ENCODE results near the gene TEDC1.

TEDC1 gene

GRCh38 chr14:105473033-105473676, 17.9 kb upstream of the TEDC1 start:
- no peak overlapping the region for H3K4me3 ChIP-seq (ENCODE audit: low read depth, low read length)

DNA sequence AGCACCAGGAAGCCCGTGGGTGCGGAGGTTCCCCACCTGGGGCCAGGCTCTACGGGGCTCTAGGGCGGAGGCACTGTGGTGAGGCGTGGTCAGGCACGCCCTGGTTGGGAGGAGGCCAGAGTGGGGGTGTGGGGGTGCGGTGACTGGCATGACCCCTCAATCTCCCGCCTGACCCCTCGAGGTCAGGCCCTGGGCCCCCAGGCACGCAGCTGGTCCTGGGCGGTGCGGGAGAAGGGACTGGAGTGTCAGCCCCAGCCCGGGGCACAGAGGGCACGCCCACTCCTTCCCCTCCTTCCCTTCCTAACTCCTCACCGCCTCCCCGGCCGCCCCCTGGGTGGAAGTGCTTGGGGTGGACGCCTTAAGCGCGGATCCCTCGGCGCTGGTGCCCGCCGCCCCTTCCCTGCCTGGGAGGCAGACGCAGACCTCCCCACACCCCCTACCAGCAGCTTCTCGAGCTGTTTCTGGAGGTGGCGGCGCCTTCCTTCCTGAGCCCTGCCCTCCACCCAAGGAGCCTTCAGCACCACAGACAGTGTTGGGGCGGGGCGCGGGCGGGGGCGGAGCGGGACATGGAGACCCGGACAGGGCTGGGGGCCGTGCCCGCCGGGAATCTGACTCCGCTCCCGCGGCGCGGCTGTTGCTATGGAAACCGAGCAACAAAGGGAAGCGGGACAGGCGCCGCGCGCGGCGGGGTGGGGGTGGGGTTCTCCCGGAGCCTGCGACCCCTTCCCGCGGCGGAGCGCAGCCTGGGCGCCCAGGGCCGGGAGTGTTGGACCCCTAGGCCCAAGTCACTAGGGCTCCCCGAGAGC, 17.2 kb upstream of the TEDC1 start:
- peak overlapping the region; percentile 24 for H3K4me3 ChIP-seq (ENCODE audit: low read depth, low read length)

- H3K4me3 ChIP-seq (ENCODE audit: low read depth, low read length): peak within 1 kb of the TSS; percentile 47
Measured at GRCh38 chr14:105474483-105475268, 16.4 kb upstream of the TEDC1 start, which contains the start of gene CRIP2. Gene CRIP2, plus strand, starts transcription at chr14:105474821. Its CDS starts 42 bp downstream, at chr14:105474863.

DNA sequence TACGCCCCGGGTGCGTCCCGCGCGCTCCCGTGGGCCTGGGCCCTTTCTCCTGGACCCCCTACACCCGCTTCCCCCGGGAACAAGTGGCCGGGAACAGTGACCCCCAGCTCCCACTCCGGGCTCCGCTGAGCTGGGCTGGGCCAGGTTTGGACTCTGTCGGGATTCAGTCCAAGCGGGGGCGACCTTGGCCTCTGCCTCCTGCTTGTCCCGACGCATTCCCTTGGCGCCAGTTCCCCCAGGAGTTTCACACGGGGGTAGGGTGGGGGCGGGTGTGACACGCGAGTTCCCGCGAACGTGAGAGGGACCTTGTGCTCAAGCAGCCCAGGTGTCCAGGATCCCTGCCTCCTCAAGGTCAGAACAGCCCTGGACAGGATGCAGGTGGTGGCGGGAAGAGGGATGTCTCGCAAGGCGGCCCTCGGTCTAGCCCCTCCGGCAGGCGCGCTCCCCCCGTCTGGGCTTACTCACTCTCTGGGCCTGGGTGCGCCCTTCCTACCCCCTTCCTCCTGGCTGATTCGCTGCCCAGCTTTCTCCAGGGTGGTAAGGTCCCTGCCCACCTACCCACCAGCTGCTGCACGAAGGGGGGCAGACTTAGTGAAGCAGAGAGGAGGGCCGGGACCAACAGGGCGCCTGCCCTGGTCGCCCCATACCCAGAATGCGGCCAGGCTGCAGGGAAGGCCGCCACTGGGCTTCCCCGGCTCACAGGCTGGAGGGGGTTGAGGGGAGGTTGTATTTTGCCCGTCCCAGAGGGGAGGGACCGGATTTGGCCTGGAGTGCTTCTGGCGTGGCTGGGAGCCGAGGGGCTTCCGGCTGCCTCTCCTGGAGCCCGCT, 15.6 kb upstream of the TEDC1 start:
- peak overlapping the region; percentile 47 for H3K4me3 ChIP-seq (ENCODE audit: low read depth, low read length)

DNA sequence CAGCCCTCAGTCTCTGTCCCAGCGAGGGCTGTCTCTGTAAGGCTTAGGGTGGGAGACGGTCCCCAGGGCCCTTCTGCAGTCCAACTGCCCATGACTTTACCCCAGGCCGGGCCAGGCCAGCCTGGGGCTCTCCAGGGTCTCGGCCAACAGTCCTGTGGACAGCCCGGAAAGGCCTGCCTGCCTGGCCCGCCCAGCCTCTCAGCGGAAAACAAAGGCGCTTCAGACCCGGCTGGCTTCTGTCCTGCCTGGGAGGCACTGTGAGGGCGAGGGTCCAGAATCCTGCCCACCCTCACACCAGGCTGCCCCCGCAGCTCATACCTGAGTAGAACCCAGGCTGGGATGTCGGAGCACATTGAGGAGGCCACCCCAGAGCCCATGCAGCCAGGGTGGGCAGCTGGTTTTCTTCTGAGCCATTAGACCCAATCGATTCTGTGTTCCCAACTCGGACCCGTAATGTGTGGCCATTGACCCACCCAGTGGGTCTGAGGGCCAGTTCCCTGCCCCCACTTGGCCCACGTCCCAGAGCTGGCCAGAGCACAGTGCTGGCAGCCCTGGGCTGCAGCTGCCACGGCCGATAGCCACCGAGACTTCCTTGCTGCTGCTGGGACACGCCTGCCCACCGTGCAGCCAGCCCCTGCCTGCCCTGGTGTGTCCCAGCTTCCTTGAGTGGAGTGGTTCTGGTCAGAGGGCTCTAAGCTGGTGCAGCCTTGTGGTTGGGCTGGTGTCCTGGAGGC, 14.8 kb upstream of the TEDC1 start:
- no peak overlapping the region for H3K4me3 ChIP-seq (ENCODE audit: low read depth, low read length)

DNA sequence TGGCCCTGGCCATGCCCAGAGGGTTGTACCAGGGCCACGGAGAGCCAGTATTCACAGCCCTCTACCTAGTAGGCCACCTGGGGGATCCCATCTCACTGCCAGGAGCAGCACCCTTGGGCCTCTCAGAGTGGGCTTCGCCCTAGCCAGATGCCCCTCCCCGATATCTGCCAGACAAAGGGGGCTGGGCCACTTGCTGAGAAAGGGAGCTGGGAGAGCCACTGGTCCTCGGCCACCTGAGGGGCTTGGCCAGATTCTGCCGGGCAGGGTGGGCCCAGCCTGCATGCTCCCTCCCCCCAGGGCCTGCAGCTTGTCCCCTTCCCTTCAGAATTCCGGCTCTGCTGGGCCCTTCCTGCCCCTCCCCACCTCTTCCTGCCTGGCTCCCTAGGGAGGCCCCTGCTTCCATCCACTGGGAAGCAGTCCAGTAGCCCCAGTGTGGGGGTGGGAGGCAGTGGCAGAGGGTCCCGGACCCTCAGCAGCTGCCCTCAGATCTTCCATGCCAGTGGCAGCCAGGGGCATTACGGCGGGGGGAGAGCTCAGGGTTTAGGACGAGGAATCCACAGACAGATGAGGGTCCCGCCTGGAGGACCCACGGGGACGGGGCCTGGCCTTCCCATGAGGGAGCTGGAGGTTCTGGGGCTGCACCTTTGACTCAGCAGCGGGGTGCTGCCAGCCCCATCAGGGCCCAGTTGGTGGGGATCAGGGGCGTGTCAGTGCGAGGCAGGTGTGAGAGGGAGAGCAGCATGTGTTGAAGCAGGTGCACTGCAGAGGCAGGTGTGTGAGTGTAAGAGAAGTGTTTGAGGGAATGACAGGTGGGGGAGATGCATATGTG, 14.0 kb upstream of the TEDC1 start:
- H3K4me3 ChIP-seq (ENCODE audit: low read depth, low read length): no peak overlapping the region

- peak overlapping the region; percentile 4 for H3K4me3 ChIP-seq (ENCODE audit: low read depth, low read length)
Measured at GRCh38 chr14:105477660-105478397, 13.2 kb upstream of the TEDC1 start.

- peak overlapping the region; percentile 4 for H3K4me3 ChIP-seq (ENCODE audit: low read depth, low read length)
Measured at GRCh38 chr14:105478398-105479251, 12.4 kb upstream of the TEDC1 start.

DNA sequence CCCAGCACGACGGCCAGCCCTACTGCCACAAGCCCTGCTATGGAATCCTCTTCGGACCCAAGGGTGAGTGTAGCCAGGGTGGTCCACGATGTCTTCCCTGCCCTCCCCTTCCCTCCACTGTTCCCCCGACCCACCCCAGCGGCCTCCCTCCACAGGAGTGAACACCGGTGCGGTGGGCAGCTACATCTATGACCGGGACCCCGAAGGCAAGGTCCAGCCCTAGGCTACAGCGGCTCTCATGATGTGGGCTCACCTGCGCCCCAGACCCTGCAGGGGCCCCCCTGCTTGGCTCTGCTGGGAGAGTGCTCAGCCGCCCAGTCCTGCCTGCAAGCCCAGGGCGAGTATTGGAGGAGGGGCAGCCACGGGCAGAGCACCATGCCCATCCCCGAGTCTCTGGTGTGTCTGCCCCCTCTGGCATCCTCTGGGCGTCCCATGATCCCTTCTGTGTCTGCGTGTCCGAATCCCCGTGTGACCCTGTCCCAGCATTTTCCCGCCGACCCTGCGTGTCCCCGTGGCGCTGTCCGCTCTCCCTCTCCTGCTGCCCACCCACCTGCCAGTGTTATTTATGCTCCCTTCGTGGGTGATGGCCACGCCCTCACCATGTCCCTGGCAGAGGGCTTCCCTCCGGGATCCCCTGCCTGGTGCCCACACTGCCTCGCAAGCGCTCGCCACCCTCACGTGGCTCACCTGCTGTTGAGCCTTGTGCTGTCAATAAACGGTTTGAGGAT, 11.5 kb upstream of the TEDC1 start:
- H3K4me3 ChIP-seq (ENCODE audit: low read depth, low read length): no peak overlapping the region

DNA sequence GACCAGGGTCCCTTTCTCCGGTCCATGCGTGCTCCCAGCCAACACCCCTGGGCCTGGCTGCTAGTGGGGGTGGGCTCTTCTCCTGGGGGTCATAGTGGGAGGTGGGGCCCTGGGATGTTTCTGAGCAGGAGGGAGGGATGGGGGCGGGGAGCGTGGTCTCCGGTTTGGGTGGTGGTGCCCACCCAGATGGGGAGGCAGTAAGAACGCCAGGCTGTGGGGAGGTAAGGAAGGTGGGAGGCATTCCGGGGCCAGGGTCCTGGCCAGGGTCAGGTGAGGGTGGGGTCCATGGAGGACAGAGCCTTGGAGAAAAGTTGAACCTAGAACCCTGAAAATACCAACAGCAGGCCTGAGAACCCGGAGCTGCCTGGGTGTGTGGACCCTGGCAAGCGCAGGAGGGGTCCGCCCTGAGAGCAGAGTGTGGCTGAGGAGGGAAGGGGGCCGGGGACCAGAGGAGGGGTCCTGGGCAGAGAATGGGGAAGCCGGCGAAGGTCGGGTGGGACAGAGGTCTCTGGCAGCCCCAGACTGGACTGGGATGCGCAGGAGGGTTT, 10.8 kb upstream of the TEDC1 start:
- H3K4me3 ChIP-seq (ENCODE audit: low read depth, low read length): no peak overlapping the region

- no peak overlapping the region for H3K4me3 ChIP-seq (ENCODE audit: low read depth, low read length)
Measured at GRCh38 chr14:105480807-105481801, 9.9 kb upstream of the TEDC1 start.

DNA sequence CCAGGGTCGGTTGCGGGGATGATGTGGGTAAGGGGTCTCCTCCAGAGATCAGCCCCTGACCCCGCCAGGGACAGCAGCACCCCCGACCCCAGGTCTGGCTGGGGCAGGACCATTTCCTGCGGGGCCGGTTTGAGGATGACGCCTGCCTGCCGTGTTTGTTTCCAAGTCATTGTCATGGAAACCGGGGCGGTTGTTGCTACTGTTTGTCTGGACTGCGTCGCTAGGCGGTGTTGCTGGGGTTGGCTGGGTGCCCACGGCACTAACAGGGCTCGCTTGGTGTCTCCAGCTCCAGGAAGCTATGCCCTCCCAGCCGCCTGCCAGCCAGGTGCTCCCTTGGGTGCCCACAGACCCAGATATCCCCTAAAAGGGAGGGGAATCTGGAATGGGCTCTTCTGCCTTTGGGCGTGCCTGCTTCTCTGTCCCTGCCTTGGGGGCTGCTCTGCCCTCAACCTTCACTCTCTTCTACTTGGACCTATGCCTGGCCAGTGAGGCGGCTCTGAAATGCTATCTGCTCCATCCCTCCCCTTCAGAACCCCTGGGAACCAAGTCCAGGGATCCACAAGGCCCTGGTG, 9.1 kb upstream of the TEDC1 start:
- H3K4me3 ChIP-seq (ENCODE audit: low read depth, low read length): no peak overlapping the region

DNA sequence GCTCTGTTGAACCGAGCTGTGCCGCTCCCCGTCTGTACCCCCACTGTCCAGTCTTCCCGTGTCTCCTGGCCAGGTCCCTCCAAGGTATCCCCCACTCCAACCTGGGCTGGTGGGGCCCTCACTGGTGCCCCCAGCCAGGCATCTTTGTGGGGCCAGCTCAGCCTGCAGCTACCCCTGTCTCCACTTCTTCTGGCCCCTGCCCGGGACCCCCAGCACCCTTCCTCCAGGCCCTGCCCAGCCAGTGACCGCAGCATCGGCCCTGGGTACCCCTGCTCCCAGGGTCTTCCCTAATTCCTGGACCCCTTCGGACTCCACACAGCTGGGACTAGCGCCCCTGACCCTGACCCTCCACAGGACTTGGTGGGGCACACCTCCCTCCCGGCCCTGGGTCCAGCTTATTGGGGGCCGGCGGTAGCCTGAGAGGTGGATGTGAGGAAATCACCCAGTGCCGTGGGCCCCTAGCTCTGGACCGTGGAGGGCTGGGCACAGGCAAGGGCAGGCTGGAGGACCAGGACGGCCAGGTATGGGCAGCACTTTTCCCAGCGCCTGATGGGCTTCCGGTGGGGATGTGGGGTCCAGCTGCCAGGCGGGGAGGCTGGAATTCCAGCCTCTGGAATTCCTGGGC, 8.4 kb upstream of the TEDC1 start:
- no peak overlapping the region for H3K4me3 ChIP-seq (ENCODE audit: low read depth, low read length)

DNA sequence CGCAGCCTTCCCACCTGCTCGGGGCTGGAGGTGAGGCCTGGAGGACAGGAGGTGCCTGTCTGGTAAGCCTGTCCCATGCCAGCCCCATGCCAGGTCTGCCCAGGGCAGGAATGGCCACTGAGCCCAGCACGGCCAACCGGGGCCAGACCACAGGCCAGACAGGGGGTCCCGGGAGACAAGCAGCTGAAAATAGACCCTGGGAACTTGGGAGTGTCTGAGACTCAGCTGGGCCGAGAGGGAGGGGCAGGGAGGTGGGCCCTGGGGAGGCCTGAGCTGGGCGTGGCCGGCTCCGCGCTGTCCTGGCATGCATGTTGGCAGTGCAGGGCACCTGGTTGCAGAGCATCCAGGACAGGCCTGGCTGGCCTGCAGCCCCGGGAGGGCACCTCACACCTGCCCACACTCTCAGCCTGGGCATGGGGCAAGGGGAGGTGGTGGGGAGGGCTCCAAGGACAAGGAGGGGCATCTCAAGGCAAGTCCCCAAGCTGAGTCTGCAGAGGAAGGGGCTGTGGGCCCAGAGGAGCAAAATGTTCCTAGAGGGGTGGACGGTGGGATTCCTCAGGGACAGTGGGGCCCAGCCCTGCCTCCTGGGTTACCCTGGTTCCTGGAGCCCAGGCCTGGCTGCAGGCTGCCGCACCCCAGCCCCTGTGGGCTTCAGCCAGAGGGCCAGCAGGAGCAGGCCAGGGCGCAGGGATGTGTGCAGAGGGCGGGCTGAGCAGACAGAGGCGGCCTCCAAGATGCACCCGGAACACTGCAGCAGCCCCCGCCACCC, 7.6 kb upstream of the TEDC1 start:
- H3K4me3 ChIP-seq (ENCODE audit: low read depth, low read length): no peak overlapping the region
